NCI-H345 (cell line): ENCODE results near the gene TGFBRAP1.

Experiments used
- DNase-seq: peaks from one replicate; lab custom pipeline; 2025; lab: John Stamatoyannopoulos, UW

Gene TGFBRAP1

GRCh38 chr2:105237045-105237765 is 92.3 kb downstream of the TGFBRAP1 start:
- DNase-seq: no peak

GRCh38 chr2:105236060-105236424 is 93.5 kb downstream of the TGFBRAP1 start:
- DNase-seq: no peak

- peak; percentile 70 for DNase-seq
Measured at GRCh38 chr2:105235388-105236059, 94.0 kb downstream of the TGFBRAP1 start.

- DNase-seq: no peak
Measured at GRCh38 chr2:105231232-105231619, 98.3 kb downstream of the TGFBRAP1 start.

GRCh38 chr2:105224444-105224843 is 105.1 kb downstream of the TGFBRAP1 start:
- DNase-seq: no peak

- no peak for DNase-seq
Measured at GRCh38 chr2:105220604-105221003, 108.9 kb downstream of the TGFBRAP1 start.

GRCh38 chr2:105215586-105216192 is 113.8 kb downstream of the TGFBRAP1 start:
- DNase-seq: no peak
